Measurements from ENCODE around the gene EOGT. TPM values are rescaled to one million over a fixed set of nuclear protein-coding genes. Genes with fewer than 3 reads are reported as not detected.

Gene EOGT
- total and polyA plus RNA-seq, 2 of the 4 experiments (the other 2 are of a cell fraction), result 12.3 to 41.2 TPM

DNA sequence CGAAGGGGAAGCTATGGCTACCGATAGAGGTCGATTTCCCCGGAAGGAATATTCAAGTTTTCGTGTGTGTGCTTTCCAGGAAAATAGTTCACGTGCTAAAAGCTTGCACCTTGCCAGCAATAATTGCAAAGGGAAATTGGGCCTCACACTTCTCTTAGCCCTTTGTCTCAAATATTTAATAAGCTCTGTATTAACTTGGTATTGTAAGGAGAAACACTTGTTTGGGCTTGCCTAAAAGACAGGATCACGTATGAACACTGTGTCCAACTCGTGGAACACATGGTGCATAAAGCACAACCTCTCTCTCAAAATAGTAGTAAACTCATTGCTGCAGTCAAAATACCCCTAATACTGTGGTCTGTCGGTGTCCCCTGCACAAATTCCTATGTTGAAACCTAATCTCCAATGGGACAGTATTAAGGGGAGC lies 39.0 kb upstream of the EOGT start:
- in situ Hi-C loops (cut with MboI; ENCODE audit: low sequenced_read_pairs) (no loop called here), dilution Hi-C loops (cut with HindIII; ENCODE audit: low sequenced_read_pairs, unreplicated experiment) (no loop called here), intact Hi-C loops (cut with micrococcal nuclease) (no loop called here)
- Histone ChIP-seq H2BK5ac (ENCODE audit: low read depth, low read length, poor library complexity, severe bottlenecking) (peak overlapping the region; percentile 85), H3K27ac (ENCODE audit: insufficient read depth, low read length) (peak overlapping the region; percentile 65), H3K79me1 (ENCODE audit: low read depth in 1 of 2, low read length in 2 of 2) (peaks cover 3 to 27% of the 10 kb centered on the region in 2 experiments; a peak in 2 of 4 replicates), H2BK120ac (ENCODE audit: low read depth, low read length) (peak overlapping the region; percentile 26; the same call in 1 of the 2 replicates), H3K56ac (ENCODE audit: extremely low read depth, insufficient read depth, low read length) (peak overlapping the region; percentile 90), H4K91ac (ENCODE audit: insufficient read depth, low read depth, low read length) (peak overlapping the region; percentile 76), H3K27me3 (ENCODE audit: control insufficient read depth, insufficient read depth, low read length) (no peaks in the 10 kb centered on the region), H3K9ac (ENCODE audit: low read depth, low read length) (peak overlapping the region; percentile 67; the same call in 1 of the 2 replicates), H3K14ac (replicated peaks; ENCODE audit: low read depth, low read length) (peak overlapping the region; percentile 72), H4K8ac (ENCODE audit: low read depth in 2 of 2, low read length in 2 of 2) (peak overlapping the region; percentile 91 to 95), H3K9me3 (ENCODE audit: control insufficient read depth, insufficient read depth, low read length) (no peaks in the 10 kb centered on the region), H3K4me3 (ENCODE audit: insufficient read depth, low read depth, low read length) (peak overlapping the region; percentile 79), H3K36me3 (ENCODE audit: control insufficient read depth, insufficient read depth, low read length) (peaks cover 13% of the 10 kb centered on the region), H2AK9ac (replicated peaks; ENCODE audit: low read depth, low read length, poor library complexity) (peak overlapping the region; percentile 96), H2AFZ (replicated peaks; ENCODE audit: low read length, poor library complexity) (peak overlapping the region; percentile 95), H3K4me1 (ENCODE audit: control insufficient read depth, insufficient read depth, low read length) (no peaks in the 10 kb centered on the region), H3K23ac (ENCODE audit: low read depth, low read length) (peak overlapping the region; percentile 66; the same call in 1 of the 2 replicates), H3K18ac (ENCODE audit: low read depth, low read length) (peak overlapping the region; percentile 75), H4K5ac (ENCODE audit: low read depth, low read length) (peak overlapping the region; percentile 84), H3K9me1 (ENCODE audit: insufficient read depth, low read length) (no peaks in the 10 kb centered on the region; the same call in 1 of the 2 replicates), H3K4ac (ENCODE audit: low read depth, low read length) (peak overlapping the region; percentile 74), H2BK20ac (ENCODE audit: low read depth, low read length) (no peak overlapping the region), H2AK5ac (ENCODE audit: low read depth, low read length) (peak overlapping the region; percentile 62; the same call in 1 of the 2 replicates), H3K4me2 (ENCODE audit: low read depth, low read length) (peak overlapping the region; percentile 88), H2BK15ac (ENCODE audit: low read depth, low read length) (peak overlapping the region; percentile 58; the same call in 2 of the 3 replicates), H4K20me1 (ENCODE audit: insufficient read depth, low read length) (peaks cover 26% of the 10 kb centered on the region; the same call in 1 of the 2 replicates)
- no CpG with 5 or more reads among the region's 9 CpGs for WGBS, 2 experiments (ENCODE audit: extremely low coverage in 2 of 2, insufficient read length in 1 of 2)
- no peak for TF ChIP-seq BHLHE40 (IDR thresholded peaks at IDR 0.05; ENCODE audit: low read depth, low read length)
- TF ChIP-seq NFE2L2 (IDR thresholded peaks at IDR 0.05; ENCODE audit: low read depth, low read length), result no peak
- no peak for TF ChIP-seq RFX5 (IDR thresholded peaks at IDR 0.05; ENCODE audit: low read depth, low read length)
- no peak for TF ChIP-seq MAZ (IDR thresholded peaks at IDR 0.05; ENCODE audit: borderline replicate concordance, low read depth, low read length)
- no peak for TF ChIP-seq MXI1 (IDR thresholded peaks at IDR 0.05; ENCODE audit: borderline replicate concordance, low read depth, low read length)
- TF ChIP-seq CEBPB (IDR thresholded peaks at IDR 0.05; ENCODE audit: low read depth, low read length), result no peak
- TF ChIP-seq, protein P1, sequence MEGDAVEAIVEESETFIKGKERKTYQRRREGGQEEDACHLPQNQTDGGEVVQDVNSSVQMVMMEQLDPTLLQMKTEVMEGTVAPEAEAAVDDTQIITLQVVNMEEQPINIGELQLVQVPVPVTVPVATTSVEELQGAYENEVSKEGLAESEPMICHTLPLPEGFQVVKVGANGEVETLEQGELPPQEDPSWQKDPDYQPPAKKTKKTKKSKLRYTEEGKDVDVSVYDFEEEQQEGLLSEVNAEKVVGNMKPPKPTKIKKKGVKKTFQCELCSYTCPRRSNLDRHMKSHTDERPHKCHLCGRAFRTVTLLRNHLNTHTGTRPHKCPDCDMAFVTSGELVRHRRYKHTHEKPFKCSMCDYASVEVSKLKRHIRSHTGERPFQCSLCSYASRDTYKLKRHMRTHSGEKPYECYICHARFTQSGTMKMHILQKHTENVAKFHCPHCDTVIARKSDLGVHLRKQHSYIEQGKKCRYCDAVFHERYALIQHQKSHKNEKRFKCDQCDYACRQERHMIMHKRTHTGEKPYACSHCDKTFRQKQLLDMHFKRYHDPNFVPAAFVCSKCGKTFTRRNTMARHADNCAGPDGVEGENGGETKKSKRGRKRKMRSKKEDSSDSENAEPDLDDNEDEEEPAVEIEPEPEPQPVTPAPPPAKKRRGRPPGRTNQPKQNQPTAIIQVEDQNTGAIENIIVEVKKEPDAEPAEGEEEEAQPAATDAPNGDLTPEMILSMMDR (conservative IDR thresholded peaks at IDR 0.05; ENCODE audit: low read depth, low read length), result no peak
- TF ChIP-seq, protein P2, sequence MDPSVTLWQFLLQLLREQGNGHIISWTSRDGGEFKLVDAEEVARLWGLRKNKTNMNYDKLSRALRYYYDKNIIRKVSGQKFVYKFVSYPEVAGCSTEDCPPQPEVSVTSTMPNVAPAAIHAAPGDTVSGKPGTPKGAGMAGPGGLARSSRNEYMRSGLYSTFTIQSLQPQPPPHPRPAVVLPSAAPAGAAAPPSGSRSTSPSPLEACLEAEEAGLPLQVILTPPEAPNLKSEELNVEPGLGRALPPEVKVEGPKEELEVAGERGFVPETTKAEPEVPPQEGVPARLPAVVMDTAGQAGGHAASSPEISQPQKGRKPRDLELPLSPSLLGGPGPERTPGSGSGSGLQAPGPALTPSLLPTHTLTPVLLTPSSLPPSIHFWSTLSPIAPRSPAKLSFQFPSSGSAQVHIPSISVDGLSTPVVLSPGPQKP (IDR thresholded peaks at IDR 0.05; ENCODE audit: borderline replicate concordance, low read depth, low read length), result no peak
- TF ChIP-seq MAFK (IDR thresholded peaks at IDR 0.05; ENCODE audit: low read depth, low read length), result no peak
- TF ChIP-seq SMC3 (IDR thresholded peaks at IDR 0.05; ENCODE audit: low read depth, low read length), result no peak
- DNase-seq (no peak), ATAC-seq (ENCODE audit: low read depth) (peak; percentile 3)
- BruUV-seq (replicated peaks), result no TSS peak
- ChIA-PET CTCF (interaction anchor here (0.6 to 1.5 kb wide), 2 partner anchors 11 to 243 kb away, joined by 3 to 4 read pairs; no protein-coding TSS in a partner anchor), POLR2A (ENCODE audit: unreplicated experiment) (no interaction called here)

Data from IMR-90 (cell line).